Measurements from ENCODE around the gene KCNJ13. TPM values are rescaled to one million over a fixed set of nuclear protein-coding genes. Genes with fewer than 3 reads are reported as not detected.

Gene KCNJ13
- total RNA-seq, 2 experiments from 2014 or later: not detected

DNA sequence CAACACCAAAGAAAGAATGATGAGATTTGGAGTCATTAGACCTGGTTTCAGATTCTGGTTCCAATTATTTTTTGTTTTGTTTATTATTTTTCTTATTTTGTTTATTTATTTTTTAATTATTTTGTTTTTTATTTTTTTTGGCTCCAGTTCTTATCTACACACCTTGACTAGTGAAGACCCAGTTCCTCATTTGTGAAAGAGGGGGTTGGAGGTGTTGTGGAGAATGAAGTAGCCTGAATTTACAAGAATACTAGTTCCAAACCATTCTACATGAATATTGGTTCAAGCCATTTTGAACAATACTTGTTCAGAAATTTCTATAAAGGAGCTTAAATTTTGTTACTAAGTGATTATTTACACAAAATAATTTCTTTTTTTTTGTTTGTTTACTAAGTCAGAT lies 6.9 kb upstream of the KCNJ13 start:
- Histone ChIP-seq H3K4me2 (ENCODE audit: low read length) (no peak overlapping the region), H3K4me3 (ENCODE audit: low read depth, low read length, poor library complexity, severe bottlenecking) (no peak overlapping the region), H3K4me1 (ENCODE audit: insufficient read depth, low read length, poor library complexity, severe bottlenecking) (no peaks in the 10 kb centered on the region), H2AFZ (ENCODE audit: low read length) (no peak overlapping the region), H4K20me1 (ENCODE audit: insufficient read depth, low read length) (no peaks in the 10 kb centered on the region), H3K27ac (ENCODE audit: low read depth, low read length, poor library complexity, severe bottlenecking) (no peak overlapping the region), H3K36me3 (ENCODE audit: insufficient read depth, low read length) (peaks cover 24% of the 10 kb centered on the region), H3K9me2 (ENCODE audit: insufficient read depth, low read length) (no peaks in the 10 kb centered on the region), H3K79me2 (ENCODE audit: insufficient read depth, low read depth, low read length) (no peaks in the 10 kb centered on the region), H3K9me3 (ENCODE audit: low read length) (no peaks in the 10 kb centered on the region)
- no TSS peak for BruUV-seq (replicated peaks)
- POLR2A ChIA-PET: interaction anchor here (0.6 to 1.7 kb wide), 6 partner anchors 11 to 175 kb away, joined by 3 to 6 read pairs (median 4); no protein-coding TSS in a partner anchor
- intact Hi-C loops (cut with micrococcal nuclease; ENCODE audit: unreplicated experiment): no loop called here
- TF ChIP-seq, protein P1, sequence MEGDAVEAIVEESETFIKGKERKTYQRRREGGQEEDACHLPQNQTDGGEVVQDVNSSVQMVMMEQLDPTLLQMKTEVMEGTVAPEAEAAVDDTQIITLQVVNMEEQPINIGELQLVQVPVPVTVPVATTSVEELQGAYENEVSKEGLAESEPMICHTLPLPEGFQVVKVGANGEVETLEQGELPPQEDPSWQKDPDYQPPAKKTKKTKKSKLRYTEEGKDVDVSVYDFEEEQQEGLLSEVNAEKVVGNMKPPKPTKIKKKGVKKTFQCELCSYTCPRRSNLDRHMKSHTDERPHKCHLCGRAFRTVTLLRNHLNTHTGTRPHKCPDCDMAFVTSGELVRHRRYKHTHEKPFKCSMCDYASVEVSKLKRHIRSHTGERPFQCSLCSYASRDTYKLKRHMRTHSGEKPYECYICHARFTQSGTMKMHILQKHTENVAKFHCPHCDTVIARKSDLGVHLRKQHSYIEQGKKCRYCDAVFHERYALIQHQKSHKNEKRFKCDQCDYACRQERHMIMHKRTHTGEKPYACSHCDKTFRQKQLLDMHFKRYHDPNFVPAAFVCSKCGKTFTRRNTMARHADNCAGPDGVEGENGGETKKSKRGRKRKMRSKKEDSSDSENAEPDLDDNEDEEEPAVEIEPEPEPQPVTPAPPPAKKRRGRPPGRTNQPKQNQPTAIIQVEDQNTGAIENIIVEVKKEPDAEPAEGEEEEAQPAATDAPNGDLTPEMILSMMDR (conservative IDR thresholded peaks at IDR 0.05; ENCODE audit: low read length): no peak
- TF ChIP-seq EZH2phosphoT487 (IDR thresholded peaks at IDR 0.05; ENCODE audit: borderline replicate concordance, low read depth, low read length): no peak
- no peak for DNase-seq (ENCODE audit: low spot score)
- CTCF ChIA-PET (ENCODE audit: unreplicated experiment): no interaction called here

DNA sequence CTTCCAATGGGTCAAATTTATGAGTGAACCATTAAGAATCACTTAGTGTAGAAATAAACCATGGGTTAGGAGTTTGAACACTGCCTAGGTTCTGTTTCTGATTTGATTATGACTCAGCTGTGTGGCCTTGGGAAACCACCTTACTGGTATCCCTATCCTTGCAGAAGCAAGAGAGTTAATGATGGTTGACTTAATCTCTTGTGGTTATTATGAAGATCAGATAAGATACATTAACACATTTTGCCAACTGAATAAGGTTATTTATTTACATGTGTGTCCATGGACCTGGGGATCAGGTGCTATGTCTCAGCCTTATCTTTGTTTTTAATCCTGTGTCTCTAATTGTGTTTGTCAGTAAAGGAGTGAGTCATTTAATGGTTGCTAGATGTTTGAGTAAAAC lies 5.4 kb upstream of the KCNJ13 start:
- intact Hi-C loops (cut with micrococcal nuclease; ENCODE audit: unreplicated experiment): no loop called here

DNA sequence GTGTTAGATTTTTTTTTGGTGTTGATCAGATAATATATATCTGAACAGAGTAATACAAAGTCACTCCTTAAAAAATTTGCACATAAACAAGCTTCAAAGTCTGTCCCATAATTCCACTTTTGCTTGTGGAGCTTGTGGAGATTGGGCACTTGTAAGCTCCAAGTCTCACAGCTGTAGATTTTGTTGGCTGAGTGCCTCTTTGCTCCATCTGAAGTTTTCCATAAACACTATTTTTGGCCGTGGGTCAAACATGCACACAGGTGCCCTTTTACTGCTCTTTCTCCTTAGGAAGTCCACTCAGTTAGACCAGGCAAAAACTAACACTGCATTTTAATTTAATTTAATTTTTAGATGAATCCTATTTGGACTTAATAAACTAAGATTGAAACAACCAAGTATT lies 3.6 kb upstream of the KCNJ13 start:
- Histone ChIP-seq H3K4me3 (ENCODE audit: low read depth, low read length, poor library complexity, severe bottlenecking) (no peak overlapping the region), H3K27ac (ENCODE audit: low read depth, low read length, poor library complexity, severe bottlenecking) (no peak overlapping the region), H3K4me2 (ENCODE audit: low read length) (no peak overlapping the region), H3K36me3 (ENCODE audit: insufficient read depth, low read length) (peaks cover 15% of the 10 kb centered on the region), H3K4me1 (ENCODE audit: insufficient read depth, low read length, poor library complexity, severe bottlenecking) (no peaks in the 10 kb centered on the region), H3K79me2 (ENCODE audit: insufficient read depth, low read depth, low read length) (no peaks in the 10 kb centered on the region), H3K9me2 (ENCODE audit: insufficient read depth, low read length) (no peaks in the 10 kb centered on the region), H3K9me3 (ENCODE audit: low read length) (no peaks in the 10 kb centered on the region), H4K20me1 (ENCODE audit: insufficient read depth, low read length) (no peaks in the 10 kb centered on the region), H2AFZ (ENCODE audit: low read length) (no peak overlapping the region)
- intact Hi-C loops (cut with micrococcal nuclease; ENCODE audit: unreplicated experiment): no loop called here
- no TSS peak for BruUV-seq (replicated peaks)
- ChIA-PET CTCF (ENCODE audit: unreplicated experiment) (no interaction called here), POLR2A (interaction anchor here (0.7 kb wide), 1 partner anchor 67 kb away, joined by 4 read pairs; no protein-coding TSS in a partner anchor)
- no peak for TF ChIP-seq EZH2phosphoT487 (IDR thresholded peaks at IDR 0.05; ENCODE audit: borderline replicate concordance, low read depth, low read length)
- DNase-seq (ENCODE audit: low spot score): no peak

More for the DNA sequence above, 5.4 kb upstream of the KCNJ13 start:
- H3K9me3 ChIP-seq (ENCODE audit: low read length): no peaks in the 10 kb centered on the region
- H3K79me2 ChIP-seq (ENCODE audit: insufficient read depth, low read depth, low read length): no peaks in the 10 kb centered on the region
- no peak for TF ChIP-seq EZH2phosphoT487 (IDR thresholded peaks at IDR 0.05; ENCODE audit: borderline replicate concordance, low read depth, low read length)
- TF ChIP-seq, protein P1 (conservative IDR thresholded peaks at IDR 0.05; ENCODE audit: low read length): no peak
- H4K20me1 ChIP-seq (ENCODE audit: insufficient read depth, low read length): no peaks in the 10 kb centered on the region
- no peak overlapping the region for H2AFZ ChIP-seq (ENCODE audit: low read length)
- H3K4me2 ChIP-seq (ENCODE audit: low read length): no peak overlapping the region
- no TSS peak for BruUV-seq (replicated peaks)
- no peak overlapping the region for H3K27ac ChIP-seq (ENCODE audit: low read depth, low read length, poor library complexity, severe bottlenecking)
- no peaks in the 10 kb centered on the region for H3K9me2 ChIP-seq (ENCODE audit: insufficient read depth, low read length)
- H3K36me3 ChIP-seq (ENCODE audit: insufficient read depth, low read length): peaks cover 15% of the 10 kb centered on the region
- ChIA-PET POLR2A (no interaction called here), CTCF (ENCODE audit: unreplicated experiment) (no interaction called here)
- H3K4me3 ChIP-seq (ENCODE audit: low read depth, low read length, poor library complexity, severe bottlenecking): no peak overlapping the region
- H3K4me1 ChIP-seq (ENCODE audit: insufficient read depth, low read length, poor library complexity, severe bottlenecking): no peaks in the 10 kb centered on the region
- DNase-seq (ENCODE audit: low spot score): no peak
